Daoy (cell line): Measurements from ENCODE around the gene GPX1. TPM values are rescaled to one million over a fixed set of nuclear protein-coding genes. Genes with fewer than 3 reads are reported as not detected.
A peak's percentile ranks its signal among the peaks of the same experiment; 100 is the strongest.
"Not testable (repeated sequence)": the region's sequence is repeated elsewhere in the genome, so short reads cannot be mapped to it uniquely, and the experiment has no call there.

Source experiments
- DNase-seq: peaks from one replicate; pipeline ENCODE4 v3.0.0-alpha.2; 2015; ENCODE audit warnings: low read depth
- total RNA-seq: library from RNA; depleted of rRNA; stranded (reverse); fragments of >200 nt; shearing (Covaris generic); gene quantifications from 2 replicates; pipeline ENCODE4 v1.2.3, GENCODE V29; 2014

The GPX1 gene
- total RNA-seq, 1 experiment from 2014 or later, result 240 TPM

GRCh38 chr3:49357443-49358216 lies 523 bp downstream of the GPX1 start:
- peak; percentile 71 for DNase-seq

DNA sequence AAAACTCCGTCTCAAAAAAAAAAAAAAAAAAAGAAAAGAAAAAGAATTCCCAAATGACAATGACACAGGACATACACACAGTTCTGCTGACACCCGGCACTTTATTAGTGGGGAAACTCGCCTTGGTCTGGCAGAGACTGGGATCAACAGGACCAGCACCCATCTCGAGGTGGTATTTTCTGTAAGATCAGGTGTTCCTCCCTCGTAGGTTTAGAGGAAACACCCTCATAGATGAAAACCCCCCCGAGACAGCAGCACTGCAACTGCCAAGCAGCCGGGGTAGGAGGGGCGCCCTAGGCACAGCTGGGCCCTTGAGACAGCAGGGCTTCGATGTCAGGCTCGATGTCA lies 1.1 kb downstream of the GPX1 start:
- not testable (repeated sequence) for DNase-seq

DNA sequence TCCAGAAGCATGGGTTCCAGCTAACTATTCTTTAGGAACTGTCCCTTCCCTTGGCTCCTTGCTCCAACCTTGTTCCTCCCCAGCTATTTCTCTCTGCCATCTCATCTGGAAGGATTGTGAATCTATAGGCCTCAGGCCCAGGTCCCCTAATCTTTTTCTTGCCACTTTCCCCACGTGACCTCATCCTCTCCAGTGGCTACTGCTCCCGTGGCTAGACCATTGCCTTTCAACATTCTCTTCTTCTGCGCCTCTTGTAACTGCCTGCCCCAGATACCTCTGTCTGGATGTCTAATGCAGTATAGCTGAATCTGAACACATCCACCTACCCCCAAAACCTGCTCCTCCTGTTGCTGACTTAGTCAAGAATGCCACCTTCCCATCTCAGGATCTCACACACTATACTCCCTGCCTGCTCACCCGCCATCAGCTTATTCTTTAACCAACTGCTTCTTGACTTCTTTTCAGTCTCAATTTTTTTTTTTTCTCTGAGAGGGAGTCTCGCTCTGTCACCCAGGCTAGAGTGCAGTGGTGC lies 5.2 kb downstream of the GPX1 start:
- DNase-seq, result no peak

DNA sequence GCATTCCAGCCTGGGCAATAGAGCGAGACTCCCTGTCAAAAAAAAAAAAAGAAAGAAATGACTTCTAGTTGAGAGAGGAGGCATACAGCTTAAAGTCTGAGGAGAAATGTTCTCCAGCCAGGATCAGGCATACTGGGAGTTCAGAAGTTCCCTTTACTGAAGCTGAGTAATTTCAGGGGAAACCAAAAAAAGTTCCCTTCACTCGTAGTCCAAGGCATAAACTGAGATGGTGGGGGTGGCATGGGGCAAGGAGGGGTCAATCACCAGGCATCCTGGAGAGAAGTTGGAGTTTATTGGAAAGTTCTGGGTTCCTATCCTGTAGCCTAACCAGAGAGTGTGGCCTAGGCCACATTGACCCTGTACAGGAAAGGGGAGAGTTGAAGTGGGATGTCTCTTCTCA lies 5.9 kb downstream of the GPX1 start:
- DNase-seq, result no peak

DNA sequence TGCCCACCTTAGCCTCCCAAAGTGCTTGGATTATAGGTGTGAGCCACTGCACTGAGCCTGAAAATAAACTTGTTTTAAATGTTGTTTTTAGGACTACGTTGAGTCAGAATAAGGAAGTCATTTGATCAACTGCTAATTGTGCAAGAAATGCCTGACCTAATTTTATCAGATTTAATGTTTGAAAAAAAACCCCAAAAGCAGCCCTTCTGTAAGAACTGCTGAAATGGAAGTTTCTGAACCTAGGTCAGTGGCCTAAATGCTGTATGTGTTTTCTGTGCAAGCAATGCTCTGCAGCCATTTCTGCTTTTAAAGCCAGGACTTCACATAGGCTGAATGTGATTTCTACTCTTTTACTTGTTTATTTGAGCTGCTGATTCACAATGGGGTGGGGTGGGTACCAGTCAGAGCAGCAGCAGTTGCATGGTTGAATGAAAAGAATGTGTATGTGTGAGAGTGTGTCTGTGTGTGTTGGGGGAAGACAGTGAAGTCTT lies 6.6 kb downstream of the GPX1 start:
- peak; percentile 72 for DNase-seq

GRCh38 chr3:49349348-49350114 lies 8.6 kb downstream of the GPX1 start:
- DNase-seq, result no peak

- DNase-seq, result not testable (repeated sequence)
These were observed 9.8 kb downstream of the GPX1 start for GRCh38 chr3:49348361-49348760.

DNA sequence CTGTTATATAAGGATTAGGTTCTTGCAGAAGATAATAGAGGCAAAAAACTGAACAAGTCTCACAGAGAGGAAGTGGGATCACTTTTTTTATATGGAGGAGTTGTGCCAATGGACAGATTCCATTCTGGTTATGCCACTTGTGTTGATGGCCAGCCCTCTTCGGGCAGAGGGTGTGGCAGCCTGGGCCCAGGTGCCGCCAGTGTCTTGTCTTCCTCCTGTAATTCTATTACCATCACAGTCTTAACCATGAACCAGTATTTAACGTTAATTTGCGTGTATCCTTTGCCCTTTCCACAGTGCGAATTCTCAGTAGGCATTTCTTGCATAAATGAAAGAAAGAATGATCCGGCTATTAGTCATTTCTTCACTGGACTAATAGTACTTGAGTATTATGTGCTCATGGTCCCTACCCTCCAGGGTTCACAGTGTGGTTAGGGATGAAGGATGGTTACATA lies 11.3 kb downstream of the GPX1 start:
- peak; percentile 43 for DNase-seq

- DNase-seq, result no peak
These were observed 15.0 kb downstream of the GPX1 start for GRCh38 chr3:49343163-49343562.

- no peak for DNase-seq
These were observed 16.2 kb downstream of the GPX1 start for GRCh38 chr3:49341996-49342395.

DNA sequence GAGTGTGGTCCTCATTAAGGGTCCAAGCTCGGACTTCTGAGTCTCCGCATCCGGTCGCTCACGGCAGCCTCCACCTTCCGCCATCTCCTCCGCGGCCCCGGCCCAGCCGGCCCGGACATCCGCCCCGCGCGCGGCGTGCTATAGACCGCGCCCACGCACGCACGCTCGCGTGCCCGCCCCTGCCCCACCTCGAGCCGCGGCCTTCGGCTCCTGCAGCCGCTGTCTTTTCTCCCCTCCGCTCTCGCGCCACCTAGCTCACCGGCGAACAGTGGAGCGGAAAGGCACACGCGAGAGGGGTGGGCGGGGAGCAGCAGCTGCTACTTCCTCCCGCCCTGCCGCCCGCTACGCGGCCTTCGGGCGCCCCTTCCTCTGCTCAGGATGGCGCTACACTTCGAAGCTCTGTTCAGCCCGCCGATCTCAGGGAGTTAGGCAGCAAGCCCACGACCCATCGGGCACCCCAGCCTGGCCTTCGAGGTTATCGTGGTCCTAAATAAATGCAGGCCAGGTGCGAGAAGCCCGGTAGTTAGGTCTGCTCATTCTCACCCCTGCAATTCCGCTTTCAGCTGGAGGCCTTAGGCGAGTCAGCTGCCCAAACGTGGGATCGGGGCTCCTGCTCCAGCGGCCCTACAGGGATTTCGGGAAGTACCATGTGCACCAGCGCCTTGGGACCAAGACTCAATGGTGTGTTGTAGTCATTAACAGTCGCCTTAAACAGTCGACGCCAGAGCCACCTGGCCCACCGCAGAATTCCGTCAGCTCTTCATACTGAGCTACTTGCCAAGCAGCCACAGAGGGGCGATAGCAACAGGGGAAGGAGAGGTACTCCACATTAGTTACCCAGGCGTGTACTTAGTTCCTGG lies 18.0 kb downstream of the GPX1 start, which contains the start of gene USP4:
Gene USP4 (minus strand): TSS at position 113 of the 860 bp plus-strand sequence. CDS start 29 bp downstream, at position 84.
- DNase-seq, result peak; percentile 91

GRCh38 chr3:49339581-49339940 lies 18.6 kb downstream of the GPX1 start:
- no peak for DNase-seq

DNA sequence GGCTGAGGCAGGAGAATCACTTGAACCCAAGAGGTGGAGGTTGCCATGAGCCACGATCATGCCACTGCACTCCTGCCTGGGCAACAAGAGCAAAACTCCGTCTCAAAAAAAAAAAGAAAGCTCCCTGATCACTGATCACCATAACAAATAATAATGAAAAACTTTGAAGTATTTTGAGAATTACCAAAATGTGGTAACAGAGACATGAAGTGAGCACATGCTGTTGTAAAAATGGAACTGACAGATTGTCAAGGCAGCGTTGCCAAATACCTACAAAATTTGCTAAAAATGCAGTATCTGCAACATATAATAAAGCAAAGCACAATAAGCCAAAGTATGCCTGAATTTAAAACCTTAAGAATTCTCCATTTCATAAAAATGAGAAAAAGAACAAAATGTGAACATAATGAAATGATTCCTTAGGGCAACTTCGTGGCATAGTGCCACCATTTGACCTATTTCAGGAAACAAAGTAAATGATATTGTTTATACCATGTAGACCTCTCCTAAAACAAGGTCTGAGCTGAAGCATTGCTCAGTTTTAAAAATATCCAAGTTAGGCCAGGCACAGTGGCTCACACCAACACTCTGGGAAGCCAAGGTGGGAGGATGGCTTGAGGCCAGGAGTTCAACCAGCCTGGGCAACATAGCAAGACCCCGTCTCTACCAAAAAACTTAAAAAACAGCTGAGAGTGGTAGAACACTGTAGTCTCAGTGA lies 24.1 kb downstream of the GPX1 start:
- DNase-seq, result no peak

DNA sequence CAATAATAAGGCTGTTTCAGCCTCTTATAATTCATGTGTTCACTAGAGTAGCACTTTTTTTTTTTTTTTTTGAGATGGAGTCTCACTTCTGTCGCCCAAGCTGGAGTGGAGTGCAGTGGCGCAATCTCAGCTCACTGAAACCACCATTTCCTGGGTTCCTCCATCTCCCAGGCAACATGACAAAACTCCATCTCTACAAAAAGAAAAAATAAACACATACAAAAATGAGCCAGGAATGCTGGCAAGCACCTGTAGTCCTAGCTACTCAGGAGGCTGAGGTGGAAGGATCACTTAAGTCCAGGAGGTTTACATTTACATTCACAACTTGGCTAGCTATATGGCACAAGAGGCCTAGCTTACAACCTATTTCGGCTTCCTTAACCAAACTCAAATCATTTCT lies 25.1 kb downstream of the GPX1 start:
- no peak for DNase-seq

DNA sequence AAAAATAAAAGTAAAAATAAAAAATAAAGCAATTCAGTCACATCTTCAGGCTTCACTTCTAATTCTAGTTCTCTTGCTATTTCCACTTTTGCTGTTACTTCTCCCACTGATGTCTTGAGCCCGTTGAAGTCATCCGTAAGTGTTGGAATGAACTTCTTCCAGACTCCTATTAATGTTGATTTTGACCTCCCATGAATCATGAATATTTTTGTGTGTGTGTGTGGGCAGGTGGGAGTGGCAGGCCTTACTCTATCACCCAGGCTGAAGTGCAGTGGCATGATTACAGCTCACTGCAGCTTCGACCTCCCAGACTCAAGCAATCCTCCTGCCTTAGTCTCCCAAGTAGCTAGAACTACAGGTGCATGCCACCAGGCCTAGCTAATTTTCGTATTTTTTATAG lies 29.0 kb downstream of the GPX1 start:
- DNase-seq, result no peak

DNA sequence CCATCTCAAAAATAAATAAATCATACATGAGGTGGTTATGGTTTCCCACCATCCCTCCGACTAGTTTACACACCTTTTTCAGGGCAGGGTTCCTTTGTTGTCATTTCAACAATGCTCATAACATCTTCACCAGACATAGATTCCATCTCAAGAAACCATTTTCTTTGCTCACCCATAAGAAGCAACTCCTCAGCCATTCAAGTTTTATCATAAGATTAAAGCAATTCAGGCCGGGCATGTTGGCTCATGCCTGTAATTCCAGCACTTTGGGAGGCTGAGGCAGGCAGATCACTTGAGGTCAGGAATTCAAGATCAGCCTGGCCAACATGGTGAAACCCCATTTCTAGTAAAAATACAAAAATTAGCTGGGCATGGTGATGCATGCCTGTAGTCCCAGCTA lies 29.8 kb downstream of the GPX1 start:
- DNase-seq, result not testable (repeated sequence)

DNA sequence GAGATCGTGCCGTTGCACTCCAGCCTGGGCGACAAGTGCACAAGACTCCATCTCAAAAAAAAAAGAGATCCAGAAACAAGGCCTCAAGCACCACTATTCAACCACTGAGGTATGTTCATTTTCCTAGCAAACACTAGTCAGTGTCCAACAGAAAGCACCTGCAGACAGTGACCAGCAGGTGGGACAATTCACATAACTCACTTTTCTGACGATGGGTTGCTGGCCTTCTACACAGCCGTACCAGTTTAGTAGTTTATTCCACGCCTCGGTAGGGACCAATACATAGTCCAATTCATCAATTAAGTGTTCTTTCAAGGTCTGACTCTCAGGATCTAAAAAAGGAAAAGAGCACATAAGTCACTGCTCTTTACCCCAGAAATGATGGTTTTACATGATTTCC lies 30.7 kb downstream of the GPX1 start:
- DNase-seq, result no peak

GRCh38 chr3:49324768-49325167 lies 33.4 kb downstream of the GPX1 start:
- DNase-seq, result no peak

DNA sequence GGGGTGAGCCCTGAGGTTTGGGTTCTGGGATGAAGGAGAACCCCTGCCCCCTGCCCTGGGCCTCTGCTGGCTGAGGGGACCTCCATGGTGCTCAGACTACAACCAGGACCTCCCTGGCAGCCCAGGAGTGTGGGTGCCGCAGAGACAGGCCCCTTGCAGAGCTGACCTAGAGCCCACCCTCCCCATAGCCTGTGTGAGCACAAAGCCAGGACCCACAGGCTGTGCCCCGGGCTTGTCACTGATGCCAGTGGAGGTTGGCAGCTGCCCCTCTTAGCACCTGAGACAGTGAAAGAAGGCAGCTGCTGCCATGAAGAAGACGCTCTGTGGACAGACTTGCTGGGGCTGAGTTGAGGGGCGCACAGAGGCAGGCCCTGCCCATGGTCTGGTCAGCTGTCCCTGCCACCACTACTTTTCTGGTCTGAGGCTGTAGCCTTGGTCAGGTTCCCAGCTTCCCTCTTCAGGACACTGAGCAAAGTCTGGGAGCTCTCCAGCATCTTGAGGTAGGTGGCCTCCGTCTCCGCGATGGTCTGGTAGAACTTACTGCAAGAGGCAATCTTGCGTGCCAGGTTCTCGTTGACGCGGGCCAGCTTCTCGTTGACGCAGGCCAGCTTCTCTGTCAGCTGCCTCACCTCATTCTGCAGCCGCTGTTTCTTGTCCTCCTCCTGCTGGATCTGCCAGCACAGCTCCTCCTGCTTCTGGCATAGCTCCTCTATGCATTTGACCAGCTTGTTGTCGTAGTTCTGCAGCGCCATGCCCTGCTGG lies 41.3 kb downstream of the GPX1 start:
- DNase-seq, result no peak
